Endothelial cell of umbilical vein (primary cell): Measurements from ENCODE around the gene LPP. TPM values are rescaled to one million over a fixed set of nuclear protein-coding genes. Genes with fewer than 3 reads are reported as not detected.

Experiments used
- BruUV-seq: library from RNA; stranded (reverse); fragments of 400-500 nt; replicated peaks from 2 replicates; lab custom pipeline; 2021; lab: Mats Ljungman, UMichigan
- CTCF ChIA-PET: fragments of 300-600, 350-600 bp; sonication (Branson Sonifier 250); formaldehyde crosslinking; loops from one replicate; lab custom pipeline; 2021; ENCODE audit warnings: antibody characterized with exemption, inconsistent platforms; lab: Charles Lee
- POLR2A ChIA-PET: fragments of 300-600, 350-600 bp; sonication (Branson Sonifier 250); formaldehyde crosslinking; loops from one replicate; lab custom pipeline; 2021; ENCODE audit warnings: antibody characterized with exemption, inconsistent platforms; lab: Charles Lee
- DNase-seq: peaks from one replicate; pipeline ENCODE4 v3.0.0-alpha.2; 2011; ENCODE audit warnings: low read depth, low spot score
- FAIRE-seq: peaks from 2 replicates; lab custom pipeline; 2011; peaks lifted over from hg19 to GRCh38; lab: Jason Lieb, UNC
- H2AFZ ChIP-seq: 2 replicates; pipeline ENCODE4 v1.6.0; 2012; ENCODE audit warnings: low read depth, low read length, control low read depth, inconsistent platforms
- H3K27ac ChIP-seq: 2 replicates; pipeline ENCODE4 v1.5.1; 2011; ENCODE audit warnings: low read depth, mild to moderate bottlenecking, control low read depth, low read length, moderate library complexity; ENCODE audit not compliant: insufficient read depth
- H3K27me3 ChIP-seq, 2 experiments: 2 replicates each; pipeline versions ENCODE4 v1.6.0 to v1.6.1; 2011; ENCODE audit warnings: low read length in 2 of 2, mixed read lengths in 1 of 2; ENCODE audit not compliant: control insufficient read depth in 2 of 2, insufficient read depth in 2 of 2
- H3K36me3 ChIP-seq, 2 experiments: 2 replicates in 1 of 2; 3 replicates in 1 of 2; pipeline ENCODE4 v1.5.1; 2011; ENCODE audit warnings: low read length in 2 of 2, mild to moderate bottlenecking in 1 of 2, moderate library complexity in 1 of 2; ENCODE audit not compliant: control insufficient read depth in 2 of 2, insufficient read depth in 2 of 2; ENCODE audit errors: extremely low read depth in 1 of 2
- H3K4me1 ChIP-seq: 3 replicates; pipeline ENCODE4 v1.5.1; 2011; ENCODE audit warnings: mild to moderate bottlenecking, low read length; ENCODE audit not compliant: control insufficient read depth, insufficient read depth; ENCODE audit errors: extremely low read depth
- H3K4me2 ChIP-seq: 2 replicates; pipeline ENCODE4 v1.6.1; 2011; ENCODE audit warnings: low read length, control low read depth, mixed read lengths; ENCODE audit not compliant: insufficient read depth
- H3K4me3 ChIP-seq, 3 experiments: fragments of 200-600 bp in 1 of 3; sonication (generic), shearing (Covaris generic) in 1 of 3; replicated peaks in 1 of 3; 2 replicates each; pipeline ENCODE4 v1.5.1; 2011 to 2016; ENCODE audit warnings: control low read depth in 3 of 3, low read length in 3 of 3, mild to moderate bottlenecking in 2 of 3, inconsistent platforms in 1 of 3, low read depth in 1 of 3, moderate library complexity in 1 of 3; ENCODE audit not compliant: insufficient read depth in 1 of 3
- H3K79me2 ChIP-seq: 2 replicates; pipeline ENCODE4 v1.6.0; 2012; ENCODE audit warnings: low read length, inconsistent platforms; ENCODE audit not compliant: control insufficient read depth, insufficient read depth
- H3K9ac ChIP-seq: replicated peaks from 2 replicates; pipeline ENCODE3; 2011; ENCODE audit warnings: low read length, control low read depth; ENCODE audit not compliant: insufficient read depth; ENCODE audit errors: extremely low read depth
- H3K9me1 ChIP-seq: replicated peaks from 3 replicates; pipeline ENCODE4 v1.6.0; 2011; ENCODE audit warnings: mild to moderate bottlenecking, low read length; ENCODE audit not compliant: control insufficient read depth, insufficient read depth; ENCODE audit errors: extremely low read depth
- H3K9me3 ChIP-seq: replicated peaks from 2 replicates; pipeline ENCODE4 v1.5.1; 2012; ENCODE audit warnings: low read length, inconsistent platforms; ENCODE audit not compliant: control insufficient read depth, insufficient read depth
- H4K20me1 ChIP-seq: replicated peaks from 2 replicates; pipeline ENCODE3; 2011; ENCODE audit warnings: mild to moderate bottlenecking, low read length; ENCODE audit not compliant: control insufficient read depth, insufficient read depth; ENCODE audit errors: extremely low read depth
- EZH2 ChIP-seq: IDR thresholded peaks from 2 replicates; pipeline ENCODE4 v1.6.1; 2012; ENCODE audit warnings: borderline replicate concordance, low read depth, mild to moderate bottlenecking, moderate library complexity, low read length, inconsistent platforms; ENCODE audit not compliant: severe bottlenecking
- FOS ChIP-seq: IDR thresholded peaks from 2 replicates; pipeline ENCODE4 v1.6.1; 2011; ENCODE audit warnings: mild to moderate bottlenecking, low read length, moderate library complexity, borderline replicate concordance; ENCODE audit not compliant: insufficient read depth
- GATA2 ChIP-seq: IDR thresholded peaks from 2 replicates; pipeline ENCODE4 v1.7.0; 2011; ENCODE audit warnings: low read depth, mild to moderate bottlenecking, moderate library complexity, mixed read lengths, low read length; ENCODE audit not compliant: insufficient read length, insufficient read depth
- JUN ChIP-seq: IDR thresholded peaks from 2 replicates; pipeline ENCODE4 v1.6.1; 2011; ENCODE audit warnings: borderline replicate concordance, low read depth; ENCODE audit not compliant: insufficient read length, insufficient read depth
- MAX ChIP-seq: IDR thresholded peaks from 2 replicates; pipeline ENCODE4 v1.6.1; 2011; ENCODE audit not compliant: insufficient read depth, insufficient read length
- MYC ChIP-seq: IDR thresholded peaks from one replicate; pipeline ENCODE4 v1.6.1; 2011; ENCODE audit warnings: mild to moderate bottlenecking, low read depth, low read length
- POLR2A ChIP-seq: IDR thresholded peaks from 2 replicates; pipeline ENCODE4 v1.6.1; 2012; ENCODE audit warnings: low read depth, mild to moderate bottlenecking, control low read depth, low read length
- POLR2AphosphoS5 ChIP-seq: IDR thresholded peaks from 2 replicates; pipeline ENCODE4 v1.6.1; 2012; ENCODE audit warnings: low read depth, mild to moderate bottlenecking, control low read depth, low read length, moderate library complexity; ENCODE audit not compliant: insufficient read depth
- dilution Hi-C: fragments of 300-500 bp; cut with MboI; formaldehyde crosslinking; loops from one replicate; pipeline ENCODE4 v1.15.0; 2019; ENCODE audit warnings: low sequenced_read_pairs; ENCODE audit not compliant: extremely low pct_ligation_motif_present
- intact Hi-C: fragments of 100-400 bp; cut with micrococcal nuclease; formaldehyde crosslinking; loops from one replicate; pipeline ENCODE4 v1.10.0; 2022
- polyA plus RNA-seq, 4 experiments: library from polyadenylated mRNA; depleted of rRNA in 3 of 4; stranded (reverse) in 3 of 4; unstranded in 1 of 4; fragments of >200 nt; gene quantifications; 2 replicates each; pipeline versions ENCODE4 v1.2.1 to v1.2.3, GENCODE V29; 2011 to 2012; ENCODE audit warnings: missing spikeins in 1 of 4
- total RNA-seq: library from RNA; stranded (reverse); gene quantifications from 2 replicates; pipeline ENCODE4 v1.2.3, GENCODE V29; 2021
- TF ChIP-seq, protein P1 (sequence below), 2 donors: IDR thresholded peaks; 1 replicate in 1 of 2; 2 replicates in 1 of 2; pipeline ENCODE4 v1.5.1; 2011; ENCODE audit warnings: low read length in 2 of 2, mild to moderate bottlenecking in 2 of 2, moderate library complexity in 2 of 2, control low read depth in 1 of 2, inconsistent platforms in 1 of 2, low read depth in 1 of 2; ENCODE audit not compliant: insufficient read depth in 1 of 2; ENCODE audit errors: extremely low read depth in 1 of 2

Gene LPP
- total and polyA plus RNA-seq, 2 donors (not counting 3 experiments of a cell fraction or from before 2014, with no cell fraction given): 16.9 to 153 TPM

GRCh38 chr3:188217726-188218125 is 63.8 kb downstream of the LPP start:
- Histone ChIP-seq H3K4me2 (no peak overlapping the region), H3K4me1 (no peaks in the 10 kb centered on the region), H3K79me2 (peaks cover 43% of the 10 kb centered on the region), H3K4me3 (no peak overlapping the region), H2AFZ (no peak overlapping the region), H3K27ac (no peak overlapping the region), H3K9me1 (no peaks in the 10 kb centered on the region), H3K27me3 (no peaks in the 10 kb centered on the region), H3K36me3 (peaks cover 0 to 3% of the 10 kb centered on the region in 2 experiments), H3K9me3 (no peaks in the 10 kb centered on the region), H4K20me1 (no peaks in the 10 kb centered on the region), H3K9ac (no peak overlapping the region)
- DNase-seq: no peak
- no peak for TF ChIP-seq POLR2AphosphoS5
- TF ChIP-seq, protein P1, sequence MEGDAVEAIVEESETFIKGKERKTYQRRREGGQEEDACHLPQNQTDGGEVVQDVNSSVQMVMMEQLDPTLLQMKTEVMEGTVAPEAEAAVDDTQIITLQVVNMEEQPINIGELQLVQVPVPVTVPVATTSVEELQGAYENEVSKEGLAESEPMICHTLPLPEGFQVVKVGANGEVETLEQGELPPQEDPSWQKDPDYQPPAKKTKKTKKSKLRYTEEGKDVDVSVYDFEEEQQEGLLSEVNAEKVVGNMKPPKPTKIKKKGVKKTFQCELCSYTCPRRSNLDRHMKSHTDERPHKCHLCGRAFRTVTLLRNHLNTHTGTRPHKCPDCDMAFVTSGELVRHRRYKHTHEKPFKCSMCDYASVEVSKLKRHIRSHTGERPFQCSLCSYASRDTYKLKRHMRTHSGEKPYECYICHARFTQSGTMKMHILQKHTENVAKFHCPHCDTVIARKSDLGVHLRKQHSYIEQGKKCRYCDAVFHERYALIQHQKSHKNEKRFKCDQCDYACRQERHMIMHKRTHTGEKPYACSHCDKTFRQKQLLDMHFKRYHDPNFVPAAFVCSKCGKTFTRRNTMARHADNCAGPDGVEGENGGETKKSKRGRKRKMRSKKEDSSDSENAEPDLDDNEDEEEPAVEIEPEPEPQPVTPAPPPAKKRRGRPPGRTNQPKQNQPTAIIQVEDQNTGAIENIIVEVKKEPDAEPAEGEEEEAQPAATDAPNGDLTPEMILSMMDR (IDR thresholded peaks at IDR 0.05; ENCODE audit: extremely low read depth in 1 of 2, insufficient read depth in 1 of 2, low read depth in 1 of 2, low read length in 2 of 2): no peak
- dilution Hi-C loops (no loop called here), intact Hi-C loops (no loop called here)
- BruUV-seq: no TSS peak
- ChIA-PET POLR2A (no interaction called here), CTCF (interaction anchor here (1.2 to 1.8 kb wide), 4 partner anchors 10 to 91 kb away, joined by 3 to 4 read pairs (median 3); no protein-coding TSS in a partner anchor)
- no peak for FAIRE-seq

DNA sequence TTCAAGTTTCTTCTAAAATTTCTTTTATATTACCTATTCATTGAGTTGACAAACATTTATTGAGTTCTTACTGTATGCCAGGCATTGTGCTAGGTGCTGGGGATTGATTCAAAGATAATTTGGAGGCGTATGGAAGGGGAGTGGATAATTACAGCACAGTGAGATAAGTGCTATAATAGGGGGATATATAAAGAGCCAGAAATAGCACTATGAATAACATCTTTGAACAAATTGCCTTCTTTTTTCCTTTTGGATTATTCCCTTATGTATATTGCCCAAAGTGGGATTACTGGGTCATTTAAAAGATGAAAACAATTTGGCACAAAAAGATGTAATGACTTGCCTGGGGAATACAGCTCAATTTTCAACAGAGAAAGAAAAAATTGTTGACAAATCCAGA is 64.6 kb downstream of the LPP start:
- H4K20me1 ChIP-seq: no peaks in the 10 kb centered on the region
- no peak for FAIRE-seq
- H3K79me2 ChIP-seq: peaks cover 43% of the 10 kb centered on the region
- BruUV-seq: no TSS peak
- no peaks in the 10 kb centered on the region for H3K9me3 ChIP-seq
- H3K27ac ChIP-seq: no peak overlapping the region
- dilution Hi-C loops: no loop called here
- H3K27me3 ChIP-seq: no peaks in the 10 kb centered on the region
- no peaks in the 10 kb centered on the region for H3K9me1 ChIP-seq
- peaks cover 0 to 3% of the 10 kb centered on the region in 2 experiments for H3K36me3 ChIP-seq
- H3K4me3 ChIP-seq: no peak overlapping the region
- no peak overlapping the region for H3K9ac ChIP-seq
- intact Hi-C loops: no loop called here
- H2AFZ ChIP-seq: no peak overlapping the region
- H3K4me1 ChIP-seq: no peaks in the 10 kb centered on the region
- ChIA-PET CTCF (interaction anchor here (1.2 kb wide), 1 partner anchor 45 kb away, joined by 3 read pairs; no protein-coding TSS in a partner anchor), POLR2A (no interaction called here)
- TF ChIP-seq, protein P1 (IDR thresholded peaks at IDR 0.05; ENCODE audit: extremely low read depth in 1 of 2, insufficient read depth in 1 of 2, low read depth in 1 of 2, low read length in 2 of 2): no peak
- TF ChIP-seq FOS (no peak), EZH2 (no peak), JUN (no peak), MAX (no peak), GATA2 (no peak), POLR2AphosphoS5 (no peak), MYC (no peak), POLR2A (no peak)
- no peak for DNase-seq
- H3K4me2 ChIP-seq: no peak overlapping the region
